ENCODE data around the gene ZNF507. TPM values are rescaled to one million over a fixed set of nuclear protein-coding genes. Genes with fewer than 3 reads are reported as not detected.

Gene ZNF507
- total RNA-seq (10 to 100 TPM; 14.0 to 15.9 TPM), polyA plus RNA-seq (ENCODE audit: insufficient read length in 6 of 6) (10 to 100 TPM; 27.3 to 31.4 (median 28.4) TPM)
- long read RNA-seq, donor 1, full-length matches to known transcripts: 2 of 21 reads
- long read RNA-seq, donor 1, partial matches to known transcripts: 19 of 21 reads
- long read RNA-seq, donor 1, other reads (novel, unspliced or antisense): 0 of 21 reads
- long read RNA-seq, donor 2, full-length matches to known transcripts: 3 of 10 reads
- long read RNA-seq, donor 2, partial matches to known transcripts: 7 of 10 reads
- long read RNA-seq, donor 2, other reads (novel, unspliced or antisense): 0 of 10 reads
- long read RNA-seq, donor 3, full-length matches to known transcripts: 3 of 3 reads
- long read RNA-seq, donor 3, partial matches to known transcripts: 0 of 3 reads
- long read RNA-seq, donor 3, other reads (novel, unspliced or antisense): 0 of 3 reads
- long read RNA-seq, donor 4, partial matches to known transcripts: 2 of 2 reads
- long read RNA-seq, donor 4, other reads (novel, unspliced or antisense): 0 of 2 reads
- long read RNA-seq, donor 5, partial matches to known transcripts: 12 of 13 reads
- long read RNA-seq, donor 5, other reads (novel, unspliced or antisense): 0 of 13 reads
- long read RNA-seq, donor 6: 0 reads
- long read RNA-seq, donor 7, partial matches to known transcripts: 0 of 2 reads
- long read RNA-seq, donor 7, other reads (novel, unspliced or antisense): 0 of 2 reads
- long read RNA-seq, donor 8, full-length matches to known transcripts: 2 of 2 reads
- long read RNA-seq, donor 8, partial matches to known transcripts: 0 of 2 reads
- long read RNA-seq, donor 8, other reads (novel, unspliced or antisense): 0 of 2 reads
- long read RNA-seq, donor 9: 0 reads
- long read RNA-seq, donor 10: 0 reads
- long read RNA-seq, donor 11: 0 reads
- long read RNA-seq, donor 12, partial matches to known transcripts: 7 of 7 reads
- long read RNA-seq, donor 12, other reads (novel, unspliced or antisense): 0 of 7 reads

DNA sequence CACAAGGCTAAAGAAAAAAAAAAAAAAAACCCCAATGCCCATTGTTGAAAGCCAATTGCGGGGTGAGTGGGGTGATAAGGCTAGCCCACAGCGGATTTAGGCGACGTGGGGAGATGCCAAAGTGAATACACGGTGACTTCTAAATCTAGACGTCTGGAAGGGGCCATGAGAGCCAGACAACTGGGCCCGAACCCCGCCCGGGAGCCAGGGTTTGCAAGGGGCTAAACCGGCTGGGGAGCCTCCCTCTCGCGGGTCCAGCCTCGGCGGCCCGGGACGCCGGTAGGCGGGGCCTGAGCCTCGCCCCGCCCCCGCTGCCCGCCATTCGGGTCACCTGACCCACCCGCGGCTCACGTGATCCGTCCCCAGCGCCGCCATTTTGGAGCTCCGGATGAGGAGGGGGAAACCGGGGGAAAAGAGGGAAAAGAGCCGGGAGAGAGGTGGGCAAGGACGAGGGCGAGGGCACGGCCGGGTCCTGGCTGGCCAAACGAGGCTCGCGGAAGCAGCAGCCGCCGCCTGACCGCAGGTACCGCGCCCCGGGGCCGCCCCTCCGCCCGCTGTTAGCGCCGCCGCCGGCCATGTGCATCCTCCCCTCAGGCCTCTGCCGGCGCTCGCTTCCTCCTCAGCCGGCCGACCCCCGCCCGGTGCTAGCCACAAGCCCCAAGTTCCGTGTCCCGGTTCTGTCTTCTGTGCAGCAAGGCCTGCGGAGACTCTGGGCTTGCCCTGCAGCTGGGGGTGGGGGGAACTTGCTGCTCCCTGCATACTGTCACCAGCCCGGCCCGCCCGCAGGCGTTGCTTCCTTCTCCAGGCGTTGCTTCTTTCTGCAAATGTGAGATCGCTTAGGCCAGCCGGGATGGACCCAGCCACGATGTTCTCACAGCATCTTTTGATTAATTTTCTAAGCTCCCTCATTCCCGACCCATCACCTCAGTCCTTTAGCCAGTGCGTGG is at the start of gene ZNF507:
TSS of gene ZNF507 (plus strand) at position 350 of the 947 bp plus-strand sequence. CDS start 7,221 bp downstream, outside the sequence.
- peak; percentile 96 for ATAC-seq
- intact Hi-C loops (cut with DNase I): loop anchor here in 1 of 2 donors (10.0 kb wide), 1 partner anchor 229 kb away; no protein-coding TSS in a partner anchor
- H3K4me3 ChIP-seq: peak within 1 kb of the TSS; percentile 95 to 97
- peaks cover 0 to 9% of the 10 kb centered on the region in 2 donors for H3K36me3 ChIP-seq
- H3K27ac ChIP-seq: peak within 1 kb of the TSS; percentile 71 to 89
- peaks cover 10 to 31% of the 10 kb centered on the region in 2 donors for H3K4me1 ChIP-seq
- no peaks in the 10 kb centered on the region for H3K9me3 ChIP-seq
- DNase-seq: peak; percentile 75 to 94 (median 77)
- TF ChIP-seq, protein P1, sequence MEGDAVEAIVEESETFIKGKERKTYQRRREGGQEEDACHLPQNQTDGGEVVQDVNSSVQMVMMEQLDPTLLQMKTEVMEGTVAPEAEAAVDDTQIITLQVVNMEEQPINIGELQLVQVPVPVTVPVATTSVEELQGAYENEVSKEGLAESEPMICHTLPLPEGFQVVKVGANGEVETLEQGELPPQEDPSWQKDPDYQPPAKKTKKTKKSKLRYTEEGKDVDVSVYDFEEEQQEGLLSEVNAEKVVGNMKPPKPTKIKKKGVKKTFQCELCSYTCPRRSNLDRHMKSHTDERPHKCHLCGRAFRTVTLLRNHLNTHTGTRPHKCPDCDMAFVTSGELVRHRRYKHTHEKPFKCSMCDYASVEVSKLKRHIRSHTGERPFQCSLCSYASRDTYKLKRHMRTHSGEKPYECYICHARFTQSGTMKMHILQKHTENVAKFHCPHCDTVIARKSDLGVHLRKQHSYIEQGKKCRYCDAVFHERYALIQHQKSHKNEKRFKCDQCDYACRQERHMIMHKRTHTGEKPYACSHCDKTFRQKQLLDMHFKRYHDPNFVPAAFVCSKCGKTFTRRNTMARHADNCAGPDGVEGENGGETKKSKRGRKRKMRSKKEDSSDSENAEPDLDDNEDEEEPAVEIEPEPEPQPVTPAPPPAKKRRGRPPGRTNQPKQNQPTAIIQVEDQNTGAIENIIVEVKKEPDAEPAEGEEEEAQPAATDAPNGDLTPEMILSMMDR (IDR thresholded peaks at IDR 0.05): no peak
- peaks cover 0 to 97% of the 10 kb centered on the region in 2 donors for H3K27me3 ChIP-seq

DNA sequence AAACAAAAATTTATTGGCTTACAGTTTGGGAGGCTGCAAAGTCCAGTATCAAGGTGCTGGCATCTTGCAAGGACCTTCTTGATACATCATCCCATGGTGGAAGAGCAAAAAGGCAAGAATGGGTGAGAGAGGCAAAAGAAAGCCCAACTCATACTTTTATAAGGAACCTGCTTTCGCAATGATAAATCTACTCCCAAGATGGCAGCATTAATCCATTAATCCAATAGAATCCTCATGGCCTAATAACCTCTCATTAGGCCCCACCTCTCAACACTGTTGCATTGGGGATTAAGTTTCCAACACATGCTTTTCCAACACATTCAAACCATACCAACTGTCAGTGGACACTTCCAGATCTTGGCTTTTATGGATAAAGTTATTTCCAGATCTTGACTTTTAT is 48.7 kb upstream of the ZNF507 start:
- no peaks in the 10 kb centered on the region for H3K36me3 ChIP-seq
- no peak for DNase-seq
- no peaks in the 10 kb centered on the region for H3K4me1 ChIP-seq
- no peaks in the 10 kb centered on the region for H3K9me3 ChIP-seq
- H3K4me3 ChIP-seq: no peak overlapping the region
- no peak overlapping the region for H3K27ac ChIP-seq
- peaks cover 0 to 6% of the 10 kb centered on the region in 2 donors for H3K27me3 ChIP-seq
- ATAC-seq: no peak
- TF ChIP-seq, protein P1 (IDR thresholded peaks at IDR 0.05): no peak
- intact Hi-C loops (cut with DNase I): no loop called here

DNA sequence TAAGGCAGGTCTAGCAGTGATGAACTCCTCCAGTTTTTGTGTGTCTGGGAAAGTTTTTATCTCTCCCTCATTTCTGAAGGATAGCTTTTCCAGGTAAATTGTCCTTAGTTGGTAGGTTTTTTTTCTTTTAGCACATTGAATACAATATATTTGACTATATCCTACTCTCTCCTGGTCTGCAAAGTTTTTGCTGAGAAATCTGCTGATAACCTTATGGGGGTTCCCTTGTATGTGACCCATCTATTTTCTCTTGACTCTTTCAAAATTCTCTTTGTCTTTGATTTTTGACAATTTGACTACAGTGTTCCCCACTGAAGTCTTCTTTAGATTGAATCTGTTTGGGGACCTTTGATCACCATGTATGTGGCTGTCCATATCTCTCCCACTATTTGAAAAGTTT is 42.6 kb upstream of the ZNF507 start:
- Histone ChIP-seq H3K36me3 (no peaks in the 10 kb centered on the region), H3K27ac (no peak overlapping the region), H3K9me3 (peaks cover 0 to 12% of the 10 kb centered on the region in 2 donors), H3K27me3 (peaks cover 0 to 7% of the 10 kb centered on the region in 2 donors), H3K4me1 (no peaks in the 10 kb centered on the region), H3K4me3 (no peak overlapping the region)
- intact Hi-C loops (cut with DNase I): no loop called here
- no peak for DNase-seq
- no peak for ATAC-seq
- TF ChIP-seq, protein P1 (IDR thresholded peaks at IDR 0.05): no peak

DNA sequence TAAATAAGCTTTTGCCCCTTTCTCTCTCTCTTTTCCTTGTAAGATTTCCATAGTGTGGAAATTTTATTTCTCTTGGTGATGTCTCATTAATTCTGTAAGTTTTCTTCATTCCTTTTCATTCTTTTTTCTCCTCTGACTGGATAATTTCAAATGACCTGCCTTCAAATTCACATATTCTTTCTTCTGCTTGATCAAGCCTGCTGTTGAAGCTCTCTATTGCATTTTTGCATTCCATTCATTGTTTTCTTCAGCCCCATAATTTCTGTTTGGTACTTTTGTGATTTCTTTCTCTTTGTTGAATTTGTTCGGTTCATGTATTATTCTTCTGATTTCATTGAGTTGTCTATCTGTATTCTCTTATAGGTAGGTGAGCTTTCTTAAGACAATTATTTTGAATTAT is 42.2 kb upstream of the ZNF507 start:
- Histone ChIP-seq H3K27ac (no peak overlapping the region), H3K27me3 (peaks cover 0 to 11% of the 10 kb centered on the region in 2 donors), H3K36me3 (no peaks in the 10 kb centered on the region), H3K4me3 (no peak overlapping the region), H3K4me1 (no peaks in the 10 kb centered on the region), H3K9me3 (peaks cover 0 to 12% of the 10 kb centered on the region in 2 donors)
- TF ChIP-seq, protein P1 (IDR thresholded peaks at IDR 0.05): no peak
- intact Hi-C loops (cut with DNase I): no loop called here
- DNase-seq (no peak), ATAC-seq (no peak)

Measured in left lung (tissue), 14 donors.